22Rv1 (cell line): ENCODE data around the gene KHDC4.

Source experiments
- H3K27ac ChIP-seq: fragments of 450-650 bp; 2 replicates; pipeline ENCODE4 v1.5.1; 2017
- ZFX ChIP-seq: fragments of 450-650 bp; IDR thresholded peaks from 2 replicates; pipeline ENCODE4 v1.6.1; 2017; ENCODE audit warnings: antibody characterized with exemption, borderline replicate concordance
- TF ChIP-seq, protein P1 (sequence below): fragments of 450-650 bp; IDR thresholded peaks from 2 replicates; pipeline ENCODE4 v1.5.1; 2017; ENCODE audit warnings: mild to moderate bottlenecking

The KHDC4 gene

GRCh38 chr1:155968051-155968400 is 33.8 kb upstream of the KHDC4 start:
- no peak overlapping the region for H3K27ac ChIP-seq
- TF ChIP-seq ZFX: no peak
- TF ChIP-seq, protein P1, sequence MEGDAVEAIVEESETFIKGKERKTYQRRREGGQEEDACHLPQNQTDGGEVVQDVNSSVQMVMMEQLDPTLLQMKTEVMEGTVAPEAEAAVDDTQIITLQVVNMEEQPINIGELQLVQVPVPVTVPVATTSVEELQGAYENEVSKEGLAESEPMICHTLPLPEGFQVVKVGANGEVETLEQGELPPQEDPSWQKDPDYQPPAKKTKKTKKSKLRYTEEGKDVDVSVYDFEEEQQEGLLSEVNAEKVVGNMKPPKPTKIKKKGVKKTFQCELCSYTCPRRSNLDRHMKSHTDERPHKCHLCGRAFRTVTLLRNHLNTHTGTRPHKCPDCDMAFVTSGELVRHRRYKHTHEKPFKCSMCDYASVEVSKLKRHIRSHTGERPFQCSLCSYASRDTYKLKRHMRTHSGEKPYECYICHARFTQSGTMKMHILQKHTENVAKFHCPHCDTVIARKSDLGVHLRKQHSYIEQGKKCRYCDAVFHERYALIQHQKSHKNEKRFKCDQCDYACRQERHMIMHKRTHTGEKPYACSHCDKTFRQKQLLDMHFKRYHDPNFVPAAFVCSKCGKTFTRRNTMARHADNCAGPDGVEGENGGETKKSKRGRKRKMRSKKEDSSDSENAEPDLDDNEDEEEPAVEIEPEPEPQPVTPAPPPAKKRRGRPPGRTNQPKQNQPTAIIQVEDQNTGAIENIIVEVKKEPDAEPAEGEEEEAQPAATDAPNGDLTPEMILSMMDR: no peak

DNA sequence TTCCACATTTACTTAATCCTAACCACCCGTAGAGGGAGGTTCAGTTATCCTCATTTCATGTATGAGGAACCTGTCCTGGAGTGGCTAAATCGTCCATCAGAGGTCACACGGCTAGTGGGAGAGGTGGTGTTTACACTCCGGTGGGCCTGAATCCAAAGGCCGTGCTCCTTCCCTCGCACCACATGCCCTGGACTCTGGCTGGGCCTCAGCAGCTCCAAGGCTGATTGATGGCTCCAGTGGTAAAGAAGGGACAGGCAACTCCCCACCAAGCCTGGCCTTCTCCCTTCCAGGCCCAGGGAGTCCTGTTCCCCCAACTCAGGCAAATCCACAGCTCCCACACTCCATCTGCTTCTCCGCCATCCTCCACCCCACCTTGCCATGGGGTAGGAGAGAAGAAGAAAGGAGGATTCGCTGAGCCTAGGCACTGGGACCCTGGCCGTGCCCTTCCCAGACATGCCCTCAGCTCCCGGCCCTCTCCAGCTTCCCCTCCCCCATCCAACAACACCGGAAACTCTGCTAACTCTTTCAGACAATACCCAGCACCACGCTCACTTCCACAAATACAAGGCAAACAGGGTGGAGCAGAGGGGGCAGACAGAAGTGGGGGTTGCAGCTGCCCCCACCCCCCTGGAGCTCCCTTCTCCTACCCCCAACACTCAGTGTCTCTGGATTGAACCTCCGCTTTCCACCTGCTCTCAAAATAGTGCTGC is 33.3 kb upstream of the KHDC4 start:
- TF ChIP-seq ZFX: no peak
- TF ChIP-seq, protein P1: no peak
- no peak overlapping the region for H3K27ac ChIP-seq

DNA sequence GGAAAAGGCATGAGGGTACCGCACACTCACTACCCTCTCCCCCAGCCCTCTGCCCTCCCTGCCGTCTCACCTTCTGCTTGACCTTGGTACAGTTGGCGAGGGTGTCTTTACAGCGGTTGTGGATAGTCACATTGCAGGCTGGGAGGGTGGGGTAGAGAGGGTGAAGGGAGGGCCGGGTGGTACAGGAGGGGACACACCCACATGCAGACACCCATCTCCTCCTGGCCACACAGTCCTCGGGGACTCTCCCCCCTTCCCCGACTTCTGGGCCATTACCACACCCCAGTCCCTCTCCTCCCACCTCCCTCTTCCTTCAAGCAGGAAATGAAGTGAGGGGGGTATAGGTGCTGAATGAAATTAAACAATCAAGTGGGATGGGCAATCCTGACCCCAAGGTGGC is 32.5 kb upstream of the KHDC4 start:
- H3K27ac ChIP-seq: no peak overlapping the region

GRCh38 chr1:155966135-155966534 is 31.9 kb upstream of the KHDC4 start:
- no peak for TF ChIP-seq ZFX
- TF ChIP-seq, protein P1: peak; percentile 24; the same call in 1 of the 2 replicates
- no peak overlapping the region for H3K27ac ChIP-seq

More for the DNA sequence above, 32.5 kb upstream of the KHDC4 start:
- TF ChIP-seq, protein P1: no peak
- no peak for TF ChIP-seq ZFX

GRCh38 chr1:155964193-155964592 is 30.0 kb upstream of the KHDC4 start:
- no peak overlapping the region for H3K27ac ChIP-seq
- TF ChIP-seq, protein P1: no peak
- no peak for TF ChIP-seq ZFX

DNA sequence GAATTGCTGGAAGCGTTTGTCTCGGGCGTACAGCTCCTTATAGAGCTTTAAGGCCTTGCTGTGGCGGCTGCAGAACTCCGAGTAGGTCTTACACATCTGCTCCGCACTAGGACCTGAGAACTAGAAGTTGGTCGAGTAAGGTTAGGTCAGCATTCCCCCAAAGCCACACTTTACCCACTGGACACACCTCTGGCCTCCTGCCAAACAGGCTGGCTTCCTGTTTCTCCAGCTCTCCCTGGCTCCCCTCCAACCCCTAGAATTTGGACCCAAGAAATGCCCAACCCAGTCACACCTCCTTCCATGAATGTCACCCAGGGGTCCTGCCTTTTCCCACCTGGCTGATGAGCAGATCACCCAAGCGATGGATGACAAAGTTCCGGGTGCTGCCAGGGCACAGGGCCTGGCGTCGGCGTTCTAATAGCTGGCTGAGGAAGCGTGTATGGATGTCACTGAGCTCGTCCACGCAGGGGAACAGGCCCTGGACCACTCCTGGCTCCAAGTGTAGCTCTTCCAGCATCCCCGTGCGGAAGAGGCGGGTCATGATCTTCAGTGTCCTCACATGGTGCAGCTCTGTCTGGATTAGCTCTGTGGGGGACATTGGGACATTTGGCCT is 28.5 kb upstream of the KHDC4 start:
- H3K27ac ChIP-seq: no peak overlapping the region
- TF ChIP-seq, protein P1: no peak
- TF ChIP-seq ZFX: no peak

- no peak overlapping the region for H3K27ac ChIP-seq
- TF ChIP-seq, protein P1: no peak
- no peak for TF ChIP-seq ZFX
These were observed 27.7 kb upstream of the KHDC4 start for GRCh38 chr1:155961937-155962336.
